ENCODE data around the gene HBA1.
"Not testable (repeated sequence)": the region's sequence is repeated elsewhere in the genome, so short reads cannot be mapped to it uniquely, and the experiment has no call there.

DNA sequence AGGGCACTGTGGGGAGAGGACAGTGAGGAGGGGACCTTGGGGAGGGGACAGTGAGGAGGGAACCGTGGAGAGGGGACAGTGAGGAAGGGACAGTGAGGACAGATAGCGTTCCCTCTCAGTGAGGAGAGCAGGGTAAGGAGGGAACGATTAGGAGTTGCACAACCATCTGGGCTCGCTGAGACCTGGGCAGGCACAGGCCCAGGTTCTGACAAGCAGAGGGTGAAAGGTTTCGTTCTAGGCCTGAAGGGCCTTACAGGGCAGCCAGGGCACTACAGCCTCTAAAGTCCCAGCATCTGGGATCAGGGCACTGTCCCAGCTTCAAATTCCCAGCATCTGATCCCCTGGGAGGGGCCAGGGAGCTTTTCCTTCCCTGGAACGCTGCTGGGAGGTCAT lies 23.4 kb upstream of the HBA1 start:
- TF ChIP-seq, protein P1, sequence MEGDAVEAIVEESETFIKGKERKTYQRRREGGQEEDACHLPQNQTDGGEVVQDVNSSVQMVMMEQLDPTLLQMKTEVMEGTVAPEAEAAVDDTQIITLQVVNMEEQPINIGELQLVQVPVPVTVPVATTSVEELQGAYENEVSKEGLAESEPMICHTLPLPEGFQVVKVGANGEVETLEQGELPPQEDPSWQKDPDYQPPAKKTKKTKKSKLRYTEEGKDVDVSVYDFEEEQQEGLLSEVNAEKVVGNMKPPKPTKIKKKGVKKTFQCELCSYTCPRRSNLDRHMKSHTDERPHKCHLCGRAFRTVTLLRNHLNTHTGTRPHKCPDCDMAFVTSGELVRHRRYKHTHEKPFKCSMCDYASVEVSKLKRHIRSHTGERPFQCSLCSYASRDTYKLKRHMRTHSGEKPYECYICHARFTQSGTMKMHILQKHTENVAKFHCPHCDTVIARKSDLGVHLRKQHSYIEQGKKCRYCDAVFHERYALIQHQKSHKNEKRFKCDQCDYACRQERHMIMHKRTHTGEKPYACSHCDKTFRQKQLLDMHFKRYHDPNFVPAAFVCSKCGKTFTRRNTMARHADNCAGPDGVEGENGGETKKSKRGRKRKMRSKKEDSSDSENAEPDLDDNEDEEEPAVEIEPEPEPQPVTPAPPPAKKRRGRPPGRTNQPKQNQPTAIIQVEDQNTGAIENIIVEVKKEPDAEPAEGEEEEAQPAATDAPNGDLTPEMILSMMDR (conservative IDR thresholded peaks at IDR 0.05; ENCODE audit: low read depth, low read length) = not testable (repeated sequence)
- TF ChIP-seq POLR2A (IDR thresholded peaks at IDR 0.05; ENCODE audit: low read depth, low read length); MAFK (IDR thresholded peaks at IDR 0.05; ENCODE audit: low read depth, low read length); SMC3 (IDR thresholded peaks at IDR 0.05; ENCODE audit: low read depth, low read length); MXI1 (IDR thresholded peaks at IDR 0.05; ENCODE audit: borderline replicate concordance, low read depth, low read length); FOS (IDR thresholded peaks at IDR 0.05; ENCODE audit: low read depth, low read length); RAD21 (IDR thresholded peaks at IDR 0.05; ENCODE audit: low read length); RCOR1 (IDR thresholded peaks at IDR 0.05; ENCODE audit: insufficient replicate concordance, low read length); MAZ (IDR thresholded peaks at IDR 0.05; ENCODE audit: borderline replicate concordance, low read depth, low read length); RFX5 (IDR thresholded peaks at IDR 0.05; ENCODE audit: low read depth, low read length): not testable (repeated sequence)
- TF ChIP-seq, protein P2, sequence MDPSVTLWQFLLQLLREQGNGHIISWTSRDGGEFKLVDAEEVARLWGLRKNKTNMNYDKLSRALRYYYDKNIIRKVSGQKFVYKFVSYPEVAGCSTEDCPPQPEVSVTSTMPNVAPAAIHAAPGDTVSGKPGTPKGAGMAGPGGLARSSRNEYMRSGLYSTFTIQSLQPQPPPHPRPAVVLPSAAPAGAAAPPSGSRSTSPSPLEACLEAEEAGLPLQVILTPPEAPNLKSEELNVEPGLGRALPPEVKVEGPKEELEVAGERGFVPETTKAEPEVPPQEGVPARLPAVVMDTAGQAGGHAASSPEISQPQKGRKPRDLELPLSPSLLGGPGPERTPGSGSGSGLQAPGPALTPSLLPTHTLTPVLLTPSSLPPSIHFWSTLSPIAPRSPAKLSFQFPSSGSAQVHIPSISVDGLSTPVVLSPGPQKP (IDR thresholded peaks at IDR 0.05; ENCODE audit: borderline replicate concordance, low read depth, low read length) = not testable (repeated sequence)
- TF ChIP-seq, protein P3, sequence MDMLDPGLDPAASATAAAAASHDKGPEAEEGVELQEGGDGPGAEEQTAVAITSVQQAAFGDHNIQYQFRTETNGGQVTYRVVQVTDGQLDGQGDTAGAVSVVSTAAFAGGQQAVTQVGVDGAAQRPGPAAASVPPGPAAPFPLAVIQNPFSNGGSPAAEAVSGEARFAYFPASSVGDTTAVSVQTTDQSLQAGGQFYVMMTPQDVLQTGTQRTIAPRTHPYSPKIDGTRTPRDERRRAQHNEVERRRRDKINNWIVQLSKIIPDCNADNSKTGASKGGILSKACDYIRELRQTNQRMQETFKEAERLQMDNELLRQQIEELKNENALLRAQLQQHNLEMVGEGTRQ (IDR thresholded peaks at IDR 0.05; ENCODE audit: low read depth, low read length) = not testable (repeated sequence)
